Spleen (tissue), 11 donors: ENCODE results near the gene RBP4. TPM values are rescaled to one million over a fixed set of nuclear protein-coding genes. Genes with fewer than 3 reads are reported as not detected.

Experiments
- DNase-seq: peaks from one replicate; pipeline ENCODE4 v3.0.0-alpha.2; 2020
- H3K27ac ChIP-seq, 8 donors: fragments of 200-600 bp; sonication (generic) in 7 of 8; 1 replicate in 4 of 8; 2 replicates in 4 of 8; pipeline versions ENCODE4 v1.5.0 to v1.8.0; 2016 to 2021; ENCODE audit warnings: inconsistent platforms in 4 of 8, mild to moderate bottlenecking in 4 of 8, moderate library complexity in 1 of 8
- H3K27me3 ChIP-seq, 7 donors: fragments of 200-600 bp; sonication (generic) in 6 of 7; replicated peaks in 1 of 7; 1 replicate in 4 of 7; 2 replicates in 3 of 7; pipeline versions ENCODE4 v1.5.0 to v1.8.0; 2016 to 2021; ENCODE audit warnings: inconsistent platforms in 3 of 7, mild to moderate bottlenecking in 1 of 7
- H3K36me3 ChIP-seq, 6 donors: fragments of 200-600 bp; sonication (generic) in 5 of 6; 1 replicate in 4 of 6; 2 replicates in 2 of 6; pipeline versions ENCODE4 v1.5.0 to v1.8.0; 2016 to 2021; ENCODE audit warnings: inconsistent platforms in 2 of 6
- H3K4me1 ChIP-seq, 6 donors: fragments of 200-600 bp; sonication (generic) in 5 of 6; 1 replicate in 3 of 6; 2 replicates in 3 of 6; pipeline versions ENCODE4 v1.5.0 to v1.8.0; 2016 to 2021; ENCODE audit warnings: inconsistent platforms in 3 of 6
- H3K4me3 ChIP-seq, 8 donors: fragments of 200-600 bp; sonication (generic) in 7 of 8; 1 replicate in 4 of 8; 2 replicates in 4 of 8; pipeline versions ENCODE4 v1.5.0 to v1.8.0; 2016 to 2021; ENCODE audit warnings: inconsistent platforms in 4 of 8, mild to moderate bottlenecking in 4 of 8, moderate library complexity in 2 of 8
- H3K9me3 ChIP-seq, 8 donors: fragments of 200-600 bp; sonication (generic) in 7 of 8; 1 replicate in 4 of 8; 2 replicates in 4 of 8; pipeline versions ENCODE4 v1.5.0 to v1.8.0; 2016 to 2021; ENCODE audit warnings: inconsistent platforms in 4 of 8
- CTCF ChIP-seq, 11 experiments: fragments of 200-600 bp in 7 of 11; fragments of 450-650 bp in 4 of 11; sonication (generic) in 4 of 11; IDR thresholded peaks in 8 of 11; conservative IDR thresholded peaks in 3 of 11; 1 replicate in 7 of 11; 2 replicates in 4 of 11; pipeline versions ENCODE4 v1.4.0 to v1.8.0; 2016 to 2021; ENCODE audit warnings: antibody characterized with exemption in 11 of 11, inconsistent platforms in 4 of 11, mild to moderate bottlenecking in 1 of 11
- POLR2A ChIP-seq, 3 donors: fragments of 450-650 bp; IDR thresholded peaks; one replicate each; pipeline ENCODE4 v1.5.1; 2017; ENCODE audit warnings: antibody characterized with exemption in 3 of 3, mild to moderate bottlenecking in 1 of 3
- POLR2AphosphoS5 ChIP-seq, 3 donors: sonication (generic); formaldehyde crosslinking; IDR thresholded peaks; one replicate each; pipeline ENCODE4 v1.5.1; 2017; ENCODE audit warnings: antibody characterized with exemption in 3 of 3
- WGBS, 5 donors: extraction: QIAGEN DNeasy Blood & Tissue Kit in 3 of 5; methylation state at CpG; one replicate each; pipeline versions ENCODE4 v1.1.5 to v1.1.7; 2013 to 2018; 5-methylcytosine and 5-hydroxymethylcytosine counted together
- intact Hi-C: fragments of 100-400 bp; cut with DNase I; formaldehyde crosslinking; loops from one replicate; pipeline ENCODE4 v1.15.0; 2023; ENCODE audit warnings: low total_unique reads
- polyA plus RNA-seq, 3 donors: library from polyadenylated mRNA; stranded (reverse); fragments of 200-250 nt; gene quantifications; one replicate each; pipeline ENCODE4 v1.2.1, GENCODE V29; 2013
- total RNA-seq, 7 donors: library from RNA; depleted of rRNA in 3 of 7; stranded (reverse); fragments of >200 nt in 3 of 7; fragmentation: NEBNext Ultra II Directional in 4 of 7; extraction: Animal tissue kit (Norgen Biotek cat#: 25700) in 4 of 7; gene quantifications; one replicate each; pipeline versions ENCODE4 v1.1.0 to v1.2.1, GENCODE V29; 2016 to 2021
- donor health status: healthy with polysubstance abuse.
- donor health status: DM: no; HTN: no; CAD: no; lungs with moderate emphysema.
- donor health status: DM: no; HTN: no; CAD: no.
- donor health status: Bipolar disorder and iron deficiency.
- donor health status: healthy.
- donor health status: DM: no; HTN: no; CAD: no.
- donor health status: DM: yes; HTN: yes; CAD: no.

The RBP4 gene
- total and polyA plus RNA-seq, 10 donors = 0.20 to 1.3 (median 0.26) TPM; not detected in 6

GRCh38 chr10:93567277-93568104, 33.5 kb downstream of the RBP4 start:
- Histone ChIP-seq H3K4me1 (peaks cover 3 to 32% (median 15%) of the 10 kb centered on the region in 6 donors), H3K4me3 (peak overlapping the region in 5 of 8 donors; percentile 12 to 53 (median 32)), H3K27ac (no peak overlapping the region), H3K27me3 (peaks cover 0 to 82% (median 40%) of the 10 kb centered on the region in 7 donors), H3K9me3 (no peaks in the 10 kb centered on the region), H3K36me3 (no peaks in the 10 kb centered on the region)
- no peak for DNase-seq
- intact Hi-C loops = no loop called here
- TF ChIP-seq POLR2AphosphoS5 (IDR thresholded peaks at IDR 0.05) (no peak), POLR2A (IDR thresholded peaks at IDR 0.05) (no peak), CTCF (IDR thresholded peaks at IDR 0.05 in 8 of 11, conservative IDR thresholded peaks at IDR 0.05 in 3 of 11) (no peak)
- WGBS, 5 donors = 16 to 31% (median 17%) methylated on average over 25 to 33 of the region's 33 CpGs

DNA sequence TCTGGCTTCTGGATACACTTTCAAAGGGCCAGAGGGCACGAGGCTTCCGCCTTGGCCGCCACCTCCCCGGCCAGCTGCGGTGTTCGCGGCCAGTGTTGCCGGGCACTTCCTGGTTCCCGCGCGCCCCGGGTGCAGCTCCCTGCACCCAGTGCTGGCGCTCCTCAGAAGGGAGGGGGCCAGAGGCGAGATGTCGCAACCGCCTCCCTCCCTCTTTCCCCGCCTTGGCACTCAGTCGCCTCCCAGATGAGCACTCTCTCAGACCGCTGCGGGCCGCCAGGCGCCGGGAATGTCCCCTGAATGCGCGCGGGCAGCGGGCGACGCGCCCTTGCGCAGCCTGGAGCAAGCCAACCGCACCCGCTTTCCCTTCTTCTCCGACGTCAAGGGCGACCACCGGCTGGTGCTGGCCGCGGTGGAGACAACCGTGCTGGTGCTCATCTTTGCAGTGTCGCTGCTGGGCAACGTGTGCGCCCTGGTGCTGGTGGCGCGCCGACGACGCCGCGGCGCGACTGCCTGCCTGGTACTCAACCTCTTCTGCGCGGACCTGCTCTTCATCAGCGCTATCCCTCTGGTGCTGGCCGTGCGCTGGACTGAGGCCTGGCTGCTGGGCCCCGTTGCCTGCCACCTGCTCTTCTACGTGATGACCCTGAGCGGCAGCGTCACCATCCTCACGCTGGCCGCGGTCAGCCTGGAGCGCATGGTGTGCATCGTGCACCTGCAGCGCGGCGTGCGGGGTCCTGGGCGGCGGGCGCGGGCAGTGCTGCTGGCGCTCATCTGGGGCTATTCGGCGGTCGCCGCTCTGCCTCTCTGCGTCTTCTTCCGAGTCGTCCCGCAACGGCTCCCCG, 34.4 kb downstream of the RBP4 start, which contains the start of gene FFAR4:
Gene FFAR4 (plus strand): TSS at position 231 of the 842 bp plus-strand sequence. CDS start 56 bp downstream, at position 287.
- H3K4me3 ChIP-seq = peak within 1 kb of the TSS in 7 of 8 donors; percentile 12 to 53 (median 31)
- no peaks in the 10 kb centered on the region for H3K9me3 ChIP-seq
- DNase-seq = no peak
- intact Hi-C loops = no loop called here
- peaks cover 3 to 28% (median 15%) of the 10 kb centered on the region in 6 donors for H3K4me1 ChIP-seq
- TF ChIP-seq POLR2AphosphoS5 (IDR thresholded peaks at IDR 0.05) (no peak), POLR2A (IDR thresholded peaks at IDR 0.05) (no peak), CTCF (IDR thresholded peaks at IDR 0.05 in 8 of 11, conservative IDR thresholded peaks at IDR 0.05 in 3 of 11) (no peak)
- H3K27me3 ChIP-seq = peaks cover 0 to 74% (median 40%) of the 10 kb centered on the region in 7 donors
- no peaks in the 10 kb centered on the region for H3K36me3 ChIP-seq
- no peak within 1 kb of the TSS for H3K27ac ChIP-seq
- 0 to 4% (median 3%) methylated on average over 12 to 84 of the region's 85 CpGs for WGBS, 5 donors

DNA sequence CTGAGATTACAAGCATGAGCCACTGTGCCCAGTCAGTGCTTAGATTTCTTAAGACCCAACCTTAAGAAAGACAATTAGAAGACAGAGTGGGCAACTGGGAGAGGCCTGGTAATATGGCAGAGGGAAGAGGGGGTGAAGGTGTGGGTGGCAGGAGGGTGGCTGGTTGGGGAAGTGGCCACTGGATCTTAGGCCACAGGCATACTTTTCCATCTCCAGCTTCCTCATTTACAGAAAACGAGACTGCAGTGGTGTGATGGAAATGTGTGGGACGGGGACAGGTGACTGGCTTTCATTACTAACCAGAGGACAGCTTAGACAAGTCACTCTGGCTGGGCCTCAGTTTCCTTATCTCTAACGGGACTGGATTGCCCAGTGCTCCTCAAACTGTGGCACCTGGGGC, 35.6 kb downstream of the RBP4 start:
- DNase-seq = no peak
- no peaks in the 10 kb centered on the region for H3K36me3 ChIP-seq

More for the DNA sequence above, 35.6 kb downstream of the RBP4 start:
- Histone ChIP-seq H3K9me3 (no peaks in the 10 kb centered on the region), H3K4me3 (no peak overlapping the region), H3K27ac (no peak overlapping the region), H3K27me3 (peaks cover 0 to 64% (median 40%) of the 10 kb centered on the region in 7 donors), H3K4me1 (peaks cover 3 to 28% (median 15%) of the 10 kb centered on the region in 6 donors)
- TF ChIP-seq POLR2AphosphoS5 (IDR thresholded peaks at IDR 0.05) = no peak
- no peak for TF ChIP-seq POLR2A (IDR thresholded peaks at IDR 0.05)
- TF ChIP-seq CTCF (IDR thresholded peaks at IDR 0.05 in 8 of 11, conservative IDR thresholded peaks at IDR 0.05 in 3 of 11) = no peak
- intact Hi-C loops = no loop called here
- WGBS, 5 donors = 49 to 65% (median 54%) methylated on average over 3 of the region's 3 CpGs
